ENCODE data around the gene STK11.

The STK11 gene

GRCh38 chr19:1205114-1206099 lies at the start of gene STK11:
TSS of gene STK11 (plus strand) at chr19:1205778. CDS start at chr19:1206914, 1,136 bp downstream.
- DNase-seq, result peak; percentile 98 to 99 (median 99)

- no peak for DNase-seq
Measured at GRCh38 chr19:1156305-1156801, 49.2 kb upstream of the STK11 start.

- DNase-seq, result no peak
Measured at GRCh38 chr19:1156830-1157615, 48.6 kb upstream of the STK11 start.

- DNase-seq, result no peak
Measured at GRCh38 chr19:1157931-1158884, 47.4 kb upstream of the STK11 start.

- DNase-seq, result no peak
Measured at GRCh38 chr19:1158885-1159448, 46.6 kb upstream of the STK11 start.

DNA sequence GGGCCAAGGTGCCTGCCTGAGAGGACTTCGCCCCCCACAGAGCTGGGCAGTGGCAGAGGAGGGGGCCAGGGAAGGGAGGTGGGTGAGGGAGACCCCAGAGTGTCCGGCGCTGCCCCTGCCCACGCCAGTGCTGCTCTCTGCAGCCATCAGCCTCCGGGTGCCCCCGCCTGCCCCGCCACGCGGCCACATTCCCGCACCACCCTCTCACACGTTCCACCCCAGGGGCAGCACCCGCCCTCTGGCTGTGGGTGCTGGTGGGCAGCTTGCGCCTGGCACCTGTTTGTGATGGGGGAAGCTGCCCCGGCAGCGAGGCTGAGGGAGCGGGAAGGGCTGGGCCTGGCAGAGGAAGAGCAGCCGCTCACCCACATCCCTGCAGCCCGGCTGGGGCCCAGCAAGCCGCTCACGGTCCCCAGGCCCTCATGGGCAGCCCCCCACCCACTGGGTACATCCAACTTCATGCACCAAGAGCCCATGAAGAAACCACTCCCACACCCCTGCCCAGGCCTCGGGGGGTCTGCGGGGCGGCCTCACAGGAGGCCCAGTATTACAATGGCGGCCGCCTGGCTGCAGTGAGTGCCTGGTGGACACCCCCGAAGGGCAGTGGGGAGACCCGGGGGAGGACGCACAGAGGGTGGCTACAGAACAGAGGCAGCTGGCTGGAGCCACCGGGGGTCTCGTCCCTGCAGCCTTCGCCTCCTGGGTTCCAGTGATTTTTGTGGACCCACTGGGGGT lies 45.5 kb upstream of the STK11 start:
- no peak for DNase-seq

- DNase-seq, result no peak
Measured at GRCh38 chr19:1161716-1162115, 43.9 kb upstream of the STK11 start.

- no peak for DNase-seq
Measured at GRCh38 chr19:1162404-1163282, 42.9 kb upstream of the STK11 start.

- no peak for DNase-seq
Measured at GRCh38 chr19:1163283-1163933, 42.2 kb upstream of the STK11 start.

DNA sequence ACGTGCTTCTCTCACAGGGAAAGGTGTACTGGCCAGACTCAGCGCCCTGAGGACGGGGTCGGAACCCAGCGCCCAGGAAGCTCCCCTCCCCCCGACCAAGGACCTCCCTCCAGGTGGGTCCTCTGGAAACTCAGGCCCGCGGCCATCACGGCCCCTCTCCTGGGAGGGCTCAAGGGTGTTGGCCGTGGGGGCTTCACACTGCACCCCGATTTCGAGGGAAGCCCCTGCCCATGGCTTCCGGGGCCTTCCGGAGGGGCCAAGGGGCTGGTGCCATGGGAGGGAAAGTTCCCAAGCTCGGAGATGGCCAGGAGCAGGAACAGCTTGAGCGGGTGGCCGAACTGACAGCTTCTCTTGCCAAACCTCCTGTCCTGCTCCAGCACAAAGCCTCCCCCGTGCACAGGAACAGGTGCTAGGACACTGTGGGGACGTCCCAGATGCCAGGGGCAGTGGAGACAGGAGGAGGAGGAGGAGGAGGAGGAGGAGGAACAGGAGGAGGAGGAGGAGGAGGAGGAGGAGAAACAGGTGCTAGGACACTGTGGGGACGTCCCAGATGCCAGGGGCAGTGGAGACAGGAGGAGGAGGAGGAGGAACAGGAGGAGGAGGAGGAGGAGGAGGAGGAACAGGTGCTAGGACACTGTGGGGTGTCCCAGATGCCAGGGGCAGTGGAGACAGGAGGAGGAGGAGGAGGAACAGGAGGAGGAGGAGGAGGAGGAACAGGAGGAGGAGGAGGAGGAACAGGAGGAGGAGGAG lies 41.5 kb upstream of the STK11 start:
- no peak for DNase-seq

DNA sequence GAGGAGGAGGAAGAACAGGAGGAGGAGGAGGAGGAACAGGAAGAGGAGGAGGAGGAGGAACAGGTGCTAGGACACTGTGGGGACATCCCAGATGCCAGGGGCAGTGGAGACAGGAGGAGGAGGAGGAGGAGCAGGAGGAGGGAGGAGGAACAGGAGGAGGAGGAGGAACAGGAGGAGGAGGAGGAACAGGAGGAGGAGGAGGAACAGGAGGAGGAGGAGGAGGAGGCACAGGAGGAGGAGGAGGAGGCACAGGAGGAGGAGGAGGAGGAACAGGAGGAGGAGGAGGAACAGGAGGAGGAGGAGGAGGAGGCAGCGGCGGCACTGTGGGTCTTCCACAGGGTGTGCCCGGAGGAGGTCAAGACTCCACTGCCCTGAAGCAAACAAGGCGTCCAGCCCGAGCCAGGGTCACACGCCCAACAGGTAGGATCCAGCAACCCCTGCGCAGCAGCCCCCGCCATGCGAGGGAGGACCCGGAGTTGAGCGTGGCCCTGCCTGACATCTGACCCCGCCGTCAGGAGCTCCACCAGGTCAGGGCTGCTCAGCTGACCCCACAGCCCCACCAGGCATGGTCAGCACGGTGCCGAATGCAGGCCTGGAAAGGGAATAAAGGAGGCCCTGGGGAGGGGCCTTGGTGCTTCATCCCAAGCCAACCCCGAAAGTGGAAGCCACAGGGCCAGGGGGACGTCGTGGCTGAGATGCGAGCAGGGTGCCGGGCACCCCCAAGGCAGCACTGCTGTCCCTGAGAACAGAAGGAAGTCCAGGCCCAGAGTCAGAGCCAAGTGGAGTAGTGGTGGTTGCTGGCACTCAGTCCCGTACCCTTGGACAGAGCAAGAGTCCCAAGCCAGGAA lies 40.7 kb upstream of the STK11 start:
- no peak for DNase-seq

DNA sequence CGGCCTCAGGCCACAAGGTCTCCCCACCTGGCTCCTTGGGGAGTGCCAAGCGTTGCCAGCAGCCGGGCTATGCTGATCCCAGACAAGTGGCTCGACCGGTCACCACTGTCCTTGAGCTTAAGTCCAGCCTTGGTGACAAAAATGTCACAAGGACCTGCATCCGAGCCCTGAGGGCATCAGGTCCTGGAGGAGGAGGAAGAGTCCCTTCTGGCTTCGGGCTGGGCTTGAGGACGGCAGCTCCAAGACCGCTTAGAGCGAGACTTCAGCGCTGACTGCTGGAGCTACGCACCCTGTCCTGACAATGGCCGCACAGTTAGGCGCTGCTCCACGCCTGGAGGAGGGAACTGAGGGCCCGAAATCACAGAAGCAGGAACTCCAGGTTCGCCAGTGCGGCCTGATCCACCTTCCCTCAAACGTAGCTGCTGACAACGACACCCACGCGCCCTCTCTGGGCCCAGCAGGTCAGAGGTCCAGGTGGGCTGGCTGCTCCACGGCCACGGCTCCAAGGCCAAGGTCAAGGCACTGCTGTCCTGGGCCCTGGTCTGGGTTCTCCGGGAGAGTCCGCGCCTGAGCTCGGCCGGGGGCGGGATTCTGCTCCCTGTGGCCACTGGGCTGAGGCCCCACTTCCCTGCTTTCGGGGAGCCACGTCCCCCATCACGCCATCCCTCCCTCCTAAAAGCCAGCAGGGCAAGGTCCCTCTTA lies 38.6 kb upstream of the STK11 start:
- no peak for DNase-seq

- DNase-seq, result no peak
Measured at GRCh38 chr19:1167687-1168571, 37.6 kb upstream of the STK11 start.

GRCh38 chr19:1168572-1169410 lies 36.8 kb upstream of the STK11 start:
- no peak for DNase-seq

GRCh38 chr19:1169411-1169791 lies 36.2 kb upstream of the STK11 start:
- no peak for DNase-seq
